ENCODE results near the gene RFPL3.

The RFPL3 gene

DNA sequence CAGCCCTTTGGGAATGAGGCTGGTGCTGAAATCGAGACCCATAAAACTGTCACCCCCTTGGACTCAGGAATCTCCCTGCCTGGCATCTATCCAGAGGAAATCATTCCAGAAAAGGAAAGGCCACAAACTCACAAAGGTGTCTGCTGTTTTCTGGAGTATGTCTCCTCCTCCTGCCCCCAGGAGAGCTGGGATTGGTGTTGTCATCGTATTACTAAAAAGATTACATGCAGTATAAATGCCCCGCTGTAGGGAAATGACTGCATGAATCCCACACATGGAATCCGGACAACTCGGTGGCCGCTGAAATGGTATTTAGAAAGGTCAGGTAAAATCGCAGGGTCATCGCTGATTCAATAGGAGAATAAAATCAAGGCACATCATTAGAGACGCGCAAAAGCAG, 18.9 kb upstream of the RFPL3 start:
- TF ChIP-seq CTCF (IDR thresholded peaks at IDR 0.05; ENCODE audit: insufficient read depth, low read length, missing control alignments), result no peak
- ChIA-PET POLR2A (no interaction called here), CTCF (no interaction called here)
- no peak for DNase-seq (ENCODE audit: low read depth, low spot score)
- no peak overlapping the region for H3K4me3 ChIP-seq (ENCODE audit: low read depth, low read length)

GRCh38 chr22:32339190-32340012, 18.3 kb upstream of the RFPL3 start:
- CTCF ChIA-PET, result no interaction called here
- TF ChIP-seq CTCF (IDR thresholded peaks at IDR 0.05; ENCODE audit: insufficient read depth, low read length, missing control alignments), result no peak
- POLR2A ChIA-PET, result no interaction called here
- no peak overlapping the region for H3K4me3 ChIP-seq (ENCODE audit: low read depth, low read length)
- DNase-seq (ENCODE audit: low read depth, low spot score), result no peak

DNA sequence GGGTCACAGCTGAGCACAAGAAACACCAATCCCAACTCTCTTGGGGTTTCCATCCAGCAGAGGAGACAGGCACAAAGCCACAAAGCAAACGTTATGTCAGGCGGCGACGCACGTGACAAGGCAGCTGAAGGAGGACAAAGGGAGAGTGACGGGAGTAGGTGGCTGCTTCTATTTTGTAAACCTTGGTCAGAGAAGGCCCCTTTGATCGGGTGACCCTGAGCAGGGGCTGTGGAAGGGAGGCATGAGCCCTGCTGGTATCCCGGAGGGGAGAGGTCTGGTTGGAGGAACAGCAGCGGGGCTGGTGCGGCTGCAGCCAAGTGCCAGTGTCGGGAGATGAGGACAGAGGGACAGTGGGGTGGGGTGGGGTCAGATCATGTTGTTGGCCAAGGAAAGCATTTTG, 17.3 kb upstream of the RFPL3 start:
- no peak overlapping the region for H3K4me3 ChIP-seq (ENCODE audit: low read depth, low read length)
- no peak for DNase-seq (ENCODE audit: low read depth, low spot score)
- no peak for TF ChIP-seq CTCF (IDR thresholded peaks at IDR 0.05; ENCODE audit: insufficient read depth, low read length, missing control alignments)
- CTCF ChIA-PET, result no interaction called here
- POLR2A ChIA-PET, result no interaction called here

DNA sequence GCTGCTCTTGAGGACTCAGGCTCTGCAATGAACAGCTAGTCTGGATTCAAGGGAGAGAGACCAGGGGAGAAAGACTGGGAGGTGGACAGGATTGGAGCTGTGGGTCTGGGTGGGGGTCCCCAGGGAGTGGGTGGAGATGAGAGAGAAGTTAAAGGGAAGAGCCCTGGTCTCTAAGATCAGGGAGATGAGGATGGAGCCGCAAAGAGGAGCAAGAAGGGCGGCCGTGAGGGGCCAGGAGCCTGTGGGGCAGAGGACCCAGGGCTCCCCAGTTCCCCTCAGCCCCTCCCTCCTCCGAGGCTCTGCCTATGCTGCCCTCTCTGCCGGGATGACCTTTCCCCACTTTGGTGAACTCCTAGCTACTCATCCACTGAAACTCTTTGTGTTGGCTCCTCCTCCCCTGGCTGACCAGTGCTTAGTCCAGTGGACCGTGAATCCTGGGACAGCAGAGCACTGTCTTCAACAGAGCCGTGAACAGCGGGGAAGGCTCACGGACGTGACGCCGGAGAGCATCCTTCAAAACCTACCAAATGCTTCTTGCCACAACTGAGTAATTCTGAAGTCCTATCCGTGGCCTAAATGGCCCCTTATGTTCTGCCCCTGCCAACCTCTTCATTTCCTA, 16.4 kb upstream of the RFPL3 start:
- ChIA-PET CTCF (no interaction called here), POLR2A (no interaction called here)
- TF ChIP-seq CTCF (IDR thresholded peaks at IDR 0.05; ENCODE audit: insufficient read depth, low read length, missing control alignments), result no peak
- DNase-seq (ENCODE audit: low read depth, low spot score), result no peak
- no peak overlapping the region for H3K4me3 ChIP-seq (ENCODE audit: low read depth, low read length)

GRCh38 chr22:32342977-32343376, 14.7 kb upstream of the RFPL3 start:
- POLR2A ChIA-PET, result no interaction called here
- TF ChIP-seq CTCF (IDR thresholded peaks at IDR 0.05; ENCODE audit: insufficient read depth, low read length, missing control alignments), result no peak
- no peak overlapping the region for H3K4me3 ChIP-seq (ENCODE audit: low read depth, low read length)
- CTCF ChIA-PET, result no interaction called here
- no peak for DNase-seq (ENCODE audit: low read depth, low spot score)

DNA sequence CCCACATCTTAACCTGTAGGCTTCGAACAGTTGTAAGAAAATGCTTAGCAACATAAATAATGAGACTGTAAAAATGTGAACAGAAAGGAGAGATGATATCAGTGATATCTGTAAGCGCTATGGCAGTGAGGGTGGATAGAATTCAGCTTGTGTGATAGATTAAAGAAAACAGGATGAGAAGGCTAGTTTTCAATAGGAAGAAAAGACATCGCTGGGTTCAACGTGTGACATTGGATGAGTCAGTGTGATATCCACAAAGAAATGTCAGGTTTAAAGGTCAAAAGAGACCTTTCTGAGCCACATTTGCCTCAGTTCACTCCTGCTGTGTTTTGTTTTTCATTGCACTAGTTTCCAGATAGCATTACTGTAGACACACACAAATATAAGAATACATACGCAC, 13.7 kb upstream of the RFPL3 start:
- no peak overlapping the region for H3K4me3 ChIP-seq (ENCODE audit: low read depth, low read length)
- DNase-seq (ENCODE audit: low read depth, low spot score), result no peak
- ChIA-PET CTCF (no interaction called here), POLR2A (no interaction called here)
- TF ChIP-seq CTCF (IDR thresholded peaks at IDR 0.05; ENCODE audit: insufficient read depth, low read length, missing control alignments), result no peak
